ELR (cell line): ENCODE measurements around the gene AK3.

Experiments
- DNase-seq: peaks from one replicate; pipeline ENCODE4 v3.0.0-alpha.2; 2015; ENCODE audit warnings: low read depth

The AK3 gene

DNA sequence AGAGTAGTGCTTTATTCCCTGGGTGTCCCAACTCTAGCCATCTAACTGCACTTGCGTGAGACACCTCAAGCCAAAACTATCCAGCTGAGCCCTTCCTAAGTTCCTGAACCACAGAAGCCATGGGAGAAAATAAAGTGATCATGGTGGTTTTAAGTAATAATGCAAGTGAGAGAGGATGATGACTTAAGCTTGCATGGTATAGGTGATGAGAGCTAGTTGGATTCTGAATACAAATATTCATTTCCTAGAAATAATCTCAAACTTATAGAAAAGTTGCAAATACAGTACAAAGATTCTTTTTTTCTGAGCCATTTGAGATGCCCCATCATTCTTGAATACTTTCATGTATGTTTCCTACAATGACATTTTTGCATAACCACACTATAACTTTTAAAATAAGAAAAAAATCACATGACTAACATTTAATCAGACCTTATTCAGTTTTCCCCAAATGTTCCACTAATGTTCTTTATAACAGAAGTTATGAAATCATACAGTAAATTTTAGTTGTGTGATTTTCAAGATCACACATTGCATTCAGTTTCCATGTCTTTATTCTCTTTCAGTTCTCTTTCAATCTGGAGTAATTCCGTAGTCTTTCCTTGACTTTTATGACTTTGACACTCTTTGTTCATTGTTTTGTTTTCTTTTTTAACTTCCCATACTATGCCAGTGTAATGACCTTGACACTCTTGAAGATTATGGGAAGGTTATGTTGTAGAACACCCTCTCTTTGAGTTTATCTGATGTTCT lies 5.5 kb upstream of the AK3 start:
- DNase-seq, result no peak

DNA sequence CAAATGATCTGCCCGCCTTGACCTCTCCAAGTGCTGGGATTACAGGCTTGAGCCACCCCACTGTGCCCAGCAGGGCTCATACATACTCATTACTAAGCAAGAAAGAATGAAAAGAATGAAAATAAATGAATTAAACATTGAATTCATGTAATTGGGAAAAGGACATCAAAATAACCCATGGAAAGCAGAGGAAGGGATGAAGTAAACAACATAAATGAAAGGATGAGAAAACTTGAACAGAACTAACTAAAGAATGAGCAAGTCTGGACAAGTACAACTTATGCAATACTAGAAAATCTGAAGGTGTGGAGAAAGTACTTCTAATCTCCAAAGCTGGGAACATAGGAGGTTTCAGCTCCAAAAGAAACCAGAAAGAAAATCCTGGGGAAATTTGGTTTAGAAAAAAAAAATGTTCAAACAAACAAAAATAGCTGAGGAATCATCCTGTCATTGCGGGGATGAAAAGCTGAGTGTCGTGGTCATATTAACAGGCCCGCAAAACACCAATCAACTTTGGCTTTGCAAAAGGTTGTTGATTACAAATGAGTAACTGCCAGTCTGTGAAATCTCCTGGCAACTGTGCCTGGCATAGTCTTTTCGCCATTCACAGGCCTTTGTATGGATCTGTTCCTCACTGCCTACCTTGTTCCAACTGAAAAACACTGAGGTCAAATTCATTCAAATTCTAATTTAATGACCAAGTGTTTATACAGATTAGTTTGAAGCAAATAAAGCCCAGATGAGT lies 2.3 kb upstream of the AK3 start:
- DNase-seq, result no peak

DNA sequence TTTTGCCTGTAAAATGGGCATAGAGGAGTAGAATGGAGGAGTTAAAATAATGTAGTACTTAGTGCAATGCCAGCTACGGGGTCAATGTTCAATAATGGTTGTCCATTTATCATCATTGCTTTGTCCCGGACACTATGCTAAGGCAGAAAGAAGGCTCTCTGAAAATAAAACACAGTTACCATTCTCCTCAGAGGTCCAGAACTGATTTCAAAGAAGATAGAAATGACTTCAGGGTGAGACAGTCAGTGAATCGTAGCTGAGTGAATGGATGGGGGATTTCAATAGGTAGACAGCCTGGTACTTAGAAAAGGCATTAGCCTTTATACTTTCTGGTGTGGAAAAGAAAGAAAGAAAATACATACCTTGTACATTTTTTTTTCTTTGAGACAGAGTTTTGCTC lies 1.2 kb upstream of the AK3 start:
- peak; percentile 47 for DNase-seq

DNA sequence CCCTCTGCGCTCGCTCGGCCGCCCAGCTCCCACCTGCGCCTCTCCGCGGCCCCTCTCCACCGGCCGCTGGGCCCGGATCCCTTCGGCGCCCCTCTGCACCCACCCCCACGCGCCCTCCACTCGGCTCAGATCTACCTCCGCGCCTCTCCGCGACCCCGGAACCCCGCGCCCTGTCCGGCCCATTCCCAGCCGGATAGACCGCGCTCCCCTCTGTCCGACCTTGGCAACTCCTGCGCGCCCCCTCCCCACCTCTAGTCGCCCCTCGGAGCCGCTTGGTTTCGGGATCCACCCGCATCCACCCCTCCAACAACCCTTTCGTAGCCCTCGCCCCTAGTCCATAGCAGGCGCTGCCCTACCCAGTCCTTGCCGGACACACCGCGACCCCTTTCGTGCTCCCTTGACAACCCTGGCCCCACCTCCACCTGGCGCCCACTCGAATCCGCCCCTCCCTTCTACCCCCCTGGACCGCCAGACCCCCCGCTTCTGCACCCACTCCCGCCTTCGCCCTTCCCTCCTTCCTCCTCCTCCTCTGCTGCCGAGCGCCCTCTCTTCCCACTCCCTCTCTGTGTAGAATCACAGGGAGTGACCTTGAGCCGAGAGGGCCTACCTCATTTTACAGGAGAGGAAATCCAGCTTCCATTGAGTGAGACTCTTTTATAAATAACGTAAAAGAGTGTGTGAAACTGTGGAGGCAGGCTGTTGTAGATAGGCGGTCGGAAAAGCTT lies 525 bp upstream of the AK3 start:
- peak; percentile 34 for DNase-seq

DNA sequence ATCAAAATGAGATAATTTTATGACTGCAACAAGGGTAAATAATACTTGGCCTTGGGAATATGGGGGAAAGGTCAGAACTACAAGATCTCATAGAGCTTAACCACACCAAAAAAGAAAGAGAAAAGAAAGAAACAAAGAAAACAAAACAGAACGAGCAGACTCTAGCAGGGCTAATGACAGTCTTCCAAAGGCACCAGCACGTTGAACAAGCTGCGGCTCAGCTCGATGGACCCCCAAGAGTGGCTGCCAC lies 689 bp downstream of the AK3 start:
- DNase-seq, result no peak

DNA sequence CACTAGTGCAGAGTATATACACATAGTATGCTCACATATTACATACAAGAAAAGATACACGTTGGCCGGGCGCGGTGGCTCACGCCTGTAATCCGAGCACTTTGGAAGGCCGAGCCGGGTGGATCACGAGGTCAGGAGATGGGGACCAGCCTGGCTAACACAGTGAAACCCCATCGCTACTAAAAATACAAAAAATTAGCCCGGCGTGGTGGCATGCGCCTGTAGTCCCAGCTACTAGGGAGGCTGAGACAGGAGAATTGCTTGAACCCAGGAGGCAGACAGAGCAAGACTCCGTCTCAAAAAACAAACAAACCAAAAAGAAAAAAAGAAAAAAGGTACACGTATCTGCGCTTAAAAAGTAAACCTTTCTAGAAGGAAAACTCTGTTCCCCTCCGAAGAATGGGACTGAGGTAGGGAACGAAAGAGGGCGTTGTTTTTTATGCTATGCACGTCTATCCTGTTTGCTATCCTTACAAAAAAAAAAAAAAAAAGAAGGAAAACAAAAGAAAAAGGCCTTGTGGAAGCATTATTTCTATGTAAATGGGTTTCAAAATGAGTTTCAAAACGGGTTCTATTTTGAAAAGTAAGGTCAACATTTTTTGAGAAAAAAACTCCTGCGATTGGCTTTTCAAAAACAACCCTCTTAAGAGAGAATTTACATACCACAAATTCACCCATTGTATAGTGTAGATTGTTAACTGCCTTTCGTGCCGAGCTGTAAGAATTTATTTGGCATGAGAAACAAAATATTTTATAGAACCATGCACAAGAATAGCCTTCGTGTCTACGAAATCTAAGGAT lies 1.2 kb downstream of the AK3 start:
- DNase-seq, result no peak

DNA sequence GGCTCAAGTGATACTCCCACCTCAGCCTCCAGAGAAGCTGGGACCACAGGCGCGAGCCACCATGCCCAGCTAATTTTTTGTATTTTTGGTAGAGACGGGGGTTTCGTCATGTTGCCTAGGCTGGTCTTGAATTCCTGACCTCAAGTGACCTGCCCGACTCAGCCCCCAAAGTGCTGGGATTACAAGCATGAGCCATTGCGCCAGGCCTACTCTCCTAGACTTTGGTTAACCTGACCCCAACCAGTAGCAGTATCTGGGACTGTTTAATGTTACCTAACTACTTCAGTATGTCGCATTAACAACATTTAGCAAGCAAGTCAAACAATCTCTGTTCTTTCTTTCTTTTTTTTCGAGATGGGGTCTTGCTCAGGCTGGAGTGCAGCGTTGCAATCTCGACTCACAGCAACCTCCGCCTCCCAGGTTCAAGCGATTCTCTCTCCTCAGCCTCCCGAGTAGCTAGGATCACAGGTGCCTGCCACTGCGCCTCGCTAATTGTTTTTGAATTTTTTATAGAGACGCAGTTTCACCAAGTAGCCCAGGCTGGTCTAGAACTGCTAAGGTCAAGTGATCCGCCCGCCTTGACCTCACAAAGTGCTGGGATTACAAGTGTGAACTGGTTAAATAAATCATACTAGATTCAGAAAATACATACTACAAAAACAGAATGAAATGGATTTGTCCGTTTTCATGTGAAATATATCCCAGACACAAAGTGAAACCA lies 2.0 kb downstream of the AK3 start:
- DNase-seq, result no peak

DNA sequence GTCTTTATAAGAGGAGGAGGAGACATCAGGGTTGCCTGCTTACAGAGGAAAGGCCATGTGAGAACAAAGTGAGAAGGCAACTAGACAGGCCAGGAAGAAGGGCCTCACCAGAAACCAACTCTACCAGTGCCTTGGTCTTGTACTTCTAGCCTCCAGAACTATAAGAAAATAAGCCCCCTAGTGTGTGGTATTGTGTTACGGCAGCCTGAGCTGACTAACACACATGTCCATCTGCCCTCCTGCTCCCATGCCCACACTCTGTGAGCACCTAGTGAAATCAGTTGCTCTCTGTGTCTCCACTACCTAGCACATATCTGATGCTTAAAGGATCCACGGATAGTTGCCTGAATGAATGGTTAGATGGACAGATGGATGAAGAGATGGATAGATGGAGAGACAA lies 6.9 kb downstream of the AK3 start:
- peak; percentile 13 for DNase-seq

DNA sequence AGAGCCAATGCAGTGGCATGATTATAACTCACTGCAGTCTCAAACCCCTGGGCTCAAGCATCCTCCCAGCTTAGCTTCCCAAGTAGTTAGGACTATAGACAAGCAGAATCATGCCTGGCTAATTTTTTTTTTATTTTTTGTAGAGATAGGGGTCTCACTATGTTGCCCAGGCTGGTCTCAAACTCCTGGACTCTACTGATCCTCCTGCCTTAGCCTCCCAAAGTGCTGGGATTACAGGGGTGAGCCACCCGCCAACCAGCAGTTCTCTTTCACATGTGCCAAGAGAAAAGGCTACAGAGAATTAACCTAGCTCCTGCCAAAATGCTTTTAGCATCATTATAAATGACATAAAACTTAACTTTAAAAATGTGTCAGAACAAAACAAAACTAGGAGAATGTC lies 8.1 kb downstream of the AK3 start:
- DNase-seq, result no peak

DNA sequence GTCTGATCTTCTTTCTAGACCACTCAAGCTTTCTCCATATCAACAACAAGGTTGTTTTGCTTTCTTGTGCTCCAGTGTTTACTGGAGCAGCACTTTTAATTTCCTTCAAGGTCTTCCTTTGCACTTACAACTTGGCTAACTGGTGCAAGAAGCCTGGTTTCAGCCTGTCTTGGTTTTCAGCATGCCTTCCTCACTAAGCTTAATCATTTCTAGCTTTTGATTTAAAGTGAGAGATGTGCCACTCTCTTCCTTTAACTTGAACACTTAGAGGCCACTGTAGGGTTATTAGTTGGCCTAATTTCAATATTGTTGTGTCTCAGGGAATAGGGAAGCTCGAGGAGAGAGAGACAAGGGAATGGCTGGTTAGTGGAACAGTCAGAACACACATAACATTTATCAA lies 13.4 kb downstream of the AK3 start:
- no peak for DNase-seq

DNA sequence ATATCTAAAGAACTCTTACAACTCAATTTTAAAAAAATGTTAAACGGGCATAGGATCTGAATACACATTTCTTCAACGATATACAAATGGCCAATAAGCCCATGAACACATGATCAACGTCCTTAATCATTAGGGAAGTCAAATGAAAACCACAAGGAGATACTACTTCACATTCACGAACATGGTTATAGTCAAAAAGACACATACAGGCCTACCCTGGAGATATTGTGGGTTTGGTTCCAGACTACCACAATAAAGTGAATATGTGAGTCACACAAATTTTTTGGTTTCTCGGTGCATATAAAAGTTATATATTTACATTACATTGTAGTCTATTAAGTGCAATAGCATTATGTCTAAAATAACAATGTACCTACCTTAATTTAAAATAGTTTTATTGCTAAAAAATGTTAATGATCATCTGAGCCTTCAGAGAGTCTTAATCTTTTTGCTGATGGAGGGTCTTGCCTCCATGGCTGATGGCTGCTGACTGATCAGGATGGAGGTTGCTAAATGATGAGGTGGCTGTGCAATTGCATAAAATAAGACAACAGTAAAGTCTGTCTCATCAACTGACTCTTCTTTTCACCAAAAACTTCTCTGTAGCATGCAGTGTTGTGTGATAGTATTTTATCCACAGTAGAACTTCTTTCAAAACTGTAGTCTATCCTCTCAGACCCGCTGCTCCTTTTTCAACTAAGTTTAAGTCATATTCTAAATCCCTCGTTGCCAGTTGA lies 15.1 kb downstream of the AK3 start:
- DNase-seq, result no peak

DNA sequence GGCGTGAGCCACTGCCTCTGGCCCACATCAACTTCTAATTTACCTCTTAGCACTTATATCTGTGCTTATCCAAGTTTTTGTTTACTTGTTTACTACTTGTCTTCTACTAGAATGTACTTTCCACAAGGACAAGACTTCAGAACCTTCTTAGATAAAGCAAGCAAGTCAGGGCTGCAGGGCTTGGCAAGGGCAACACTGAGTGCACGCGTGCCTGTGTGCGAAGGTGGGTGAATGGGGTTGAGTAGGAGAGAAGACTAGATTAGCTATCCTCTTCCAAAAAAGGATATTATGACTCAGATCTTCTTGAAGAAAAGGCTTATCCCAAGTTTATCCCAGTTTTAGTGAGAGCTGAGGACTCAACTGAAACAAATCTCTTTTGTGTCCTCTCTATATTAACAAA lies 19.3 kb downstream of the AK3 start:
- no peak for DNase-seq

DNA sequence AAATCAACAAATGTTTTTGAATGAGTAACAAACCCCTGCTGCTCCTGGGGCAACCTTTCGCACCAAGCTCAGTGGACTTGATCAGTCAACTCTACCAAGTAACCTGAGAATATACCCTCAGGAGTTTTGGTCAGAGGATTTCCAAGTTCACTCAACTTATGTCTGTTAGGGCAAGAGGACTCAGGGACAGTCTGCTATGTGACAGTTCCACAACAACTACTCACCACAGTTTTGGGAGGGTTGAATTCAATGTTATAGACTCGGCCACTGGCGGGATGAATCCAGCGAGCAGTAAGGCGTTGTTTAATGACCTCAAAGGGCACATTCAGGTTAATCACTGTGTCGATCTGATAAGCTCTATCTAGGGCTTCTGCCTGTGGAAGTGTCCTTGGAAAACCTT lies 22.1 kb downstream of the AK3 start:
- no peak for DNase-seq

DNA sequence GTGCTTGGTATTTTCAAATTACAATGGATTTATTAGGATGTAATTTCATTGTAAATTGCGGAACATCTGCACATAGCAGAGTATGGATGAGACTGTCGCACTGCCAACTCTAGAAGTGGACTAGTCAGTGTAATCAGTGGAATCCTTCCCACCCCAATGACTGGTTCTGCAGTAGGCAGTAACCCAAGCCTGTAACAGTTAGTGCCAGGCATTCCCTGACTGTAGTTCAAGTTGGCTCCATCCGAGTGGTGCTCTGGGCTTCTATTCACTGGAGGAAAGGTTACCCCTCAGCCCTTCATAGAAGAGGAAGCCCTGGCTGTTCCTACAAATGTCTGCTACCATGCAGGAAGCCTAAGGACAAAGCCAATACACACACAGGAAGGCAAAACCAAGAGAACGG lies 23.2 kb downstream of the AK3 start:
- DNase-seq, result no peak

DNA sequence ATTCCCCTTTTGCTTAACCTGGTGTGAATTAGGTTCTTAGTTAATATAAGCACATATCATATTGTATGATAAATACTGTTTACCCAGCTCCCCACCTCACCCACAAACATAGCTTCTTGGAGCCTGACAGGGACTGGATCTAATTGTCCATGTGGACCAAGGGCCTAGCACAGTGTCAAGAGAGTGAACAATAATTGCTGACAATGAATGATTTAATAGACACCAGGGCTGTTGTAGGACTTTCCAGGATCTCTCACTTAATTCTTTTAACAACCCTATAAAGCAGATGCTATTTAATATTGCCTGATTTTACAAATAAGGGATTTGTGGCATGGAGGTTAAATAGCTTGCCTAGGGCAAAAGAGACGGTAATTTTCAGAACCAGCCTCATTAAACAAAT lies 24.8 kb downstream of the AK3 start:
- DNase-seq, result no peak

DNA sequence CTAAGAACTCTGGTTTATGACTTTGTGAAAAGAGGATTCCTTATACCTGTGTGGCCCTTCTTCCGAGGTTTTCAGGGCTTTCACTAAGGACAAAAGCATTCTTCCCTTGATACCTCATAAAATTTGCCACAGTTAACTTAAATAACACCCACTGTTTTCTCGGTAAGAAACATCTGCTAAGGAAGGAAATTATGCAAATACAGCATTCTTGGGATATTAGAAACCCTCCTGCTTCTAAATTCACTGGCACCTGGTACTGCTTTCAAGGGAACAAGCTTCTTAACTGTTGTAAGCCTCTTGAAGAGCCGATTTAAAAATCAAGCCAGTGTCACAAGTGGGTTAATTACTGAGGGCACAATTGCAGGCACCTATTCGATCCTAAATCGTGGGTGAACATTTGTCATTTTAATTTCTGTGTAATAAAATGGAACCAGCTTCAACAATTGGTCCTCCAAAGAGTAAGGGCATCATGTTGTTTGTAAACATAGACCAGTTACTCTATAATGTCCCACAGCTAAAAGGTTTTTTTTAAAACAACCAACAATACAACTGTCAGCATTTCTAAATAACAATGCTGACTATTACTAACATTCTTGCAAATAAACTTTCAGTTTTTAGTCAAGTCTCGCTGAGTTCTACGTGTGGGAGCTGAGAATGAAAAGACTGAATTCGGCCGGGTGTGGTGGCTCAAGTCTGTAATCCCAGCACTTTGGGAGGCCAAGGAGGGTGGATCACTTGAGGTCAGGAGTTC lies 26.6 kb downstream of the AK3 start:
- DNase-seq, result no peak

DNA sequence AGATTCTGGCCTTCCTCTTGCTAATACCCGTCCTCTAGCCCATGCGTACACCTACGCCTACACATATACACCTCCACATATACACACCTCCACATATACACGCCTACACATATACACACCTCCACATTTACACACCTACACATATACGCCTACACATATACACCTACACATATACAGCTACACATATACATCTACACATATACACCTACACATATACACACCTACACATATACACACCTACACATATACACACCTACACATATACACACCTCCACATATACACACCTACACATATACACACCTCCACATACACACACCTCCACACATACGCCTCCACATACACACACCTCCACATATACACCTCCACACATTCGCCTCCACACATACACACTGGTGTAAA lies 27.2 kb downstream of the AK3 start:
- DNase-seq, result no peak

DNA sequence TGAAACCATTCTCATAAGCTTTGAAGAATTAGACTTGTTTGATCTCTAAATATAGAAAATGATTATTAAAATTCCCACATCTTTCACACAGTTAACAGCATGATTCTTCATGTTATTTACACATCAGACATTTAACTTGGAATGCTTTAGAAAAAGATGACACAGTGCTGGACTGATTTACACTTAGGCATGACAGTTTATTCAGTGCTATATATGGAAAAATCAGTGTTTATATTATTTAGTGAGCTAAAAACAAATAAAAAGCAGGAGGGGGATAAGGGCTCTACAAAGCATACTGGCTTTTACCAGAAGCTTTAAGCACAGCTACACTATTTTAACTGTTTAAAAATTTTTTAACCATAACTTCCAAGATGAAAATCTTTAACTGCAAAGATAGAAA lies 31.6 kb downstream of the AK3 start:
- no peak for DNase-seq

DNA sequence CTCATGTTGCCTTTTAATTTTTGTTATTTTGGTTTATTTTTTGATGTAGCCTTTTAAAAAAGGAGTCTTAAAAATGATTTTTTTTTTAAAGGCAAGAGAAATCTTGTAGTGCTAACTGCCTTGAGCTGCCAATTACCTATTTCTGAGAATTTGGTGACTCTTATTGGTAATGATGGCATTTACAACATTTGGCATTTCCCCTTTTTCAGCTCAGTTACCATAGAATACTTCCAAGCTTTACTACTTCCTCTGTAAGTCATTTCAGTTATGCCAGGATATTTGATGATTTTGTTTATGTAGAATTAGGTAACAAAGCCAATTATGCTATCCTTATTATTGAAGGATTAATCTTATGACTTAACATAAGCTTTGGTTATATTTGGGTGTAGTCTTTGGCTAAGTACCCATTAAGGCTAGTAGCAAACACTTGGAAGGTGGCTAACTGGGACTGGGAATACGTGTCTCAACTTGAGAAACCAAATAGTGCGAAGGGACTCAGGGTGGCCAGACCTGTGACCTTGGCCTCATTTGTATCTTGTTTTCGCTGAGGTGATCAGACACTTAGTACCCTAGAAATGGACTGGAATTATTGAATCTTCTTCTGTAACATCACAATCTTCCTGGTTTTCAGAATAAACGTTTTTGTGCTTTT lies 33.9 kb downstream of the AK3 start:
- DNase-seq, result no peak

DNA sequence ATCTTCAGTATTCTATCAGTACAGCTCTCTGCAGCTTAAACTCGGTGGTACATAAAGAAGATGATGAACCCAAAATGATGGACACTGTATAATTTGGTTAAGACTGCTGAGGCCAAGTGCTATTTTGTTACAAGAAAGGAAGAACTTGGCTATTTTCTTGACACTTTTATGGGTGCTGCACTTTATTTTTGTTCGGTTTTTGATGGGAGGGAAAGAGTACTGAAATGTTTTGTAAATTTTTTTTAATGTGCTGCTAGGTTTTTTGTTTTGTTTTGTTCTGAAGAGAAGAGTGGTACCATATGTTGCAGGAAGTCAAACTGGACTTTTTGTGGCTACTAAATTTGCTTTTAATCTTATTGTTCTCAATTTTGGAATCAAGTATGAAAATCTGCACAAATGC lies 35.0 kb downstream of the AK3 start:
- no peak for DNase-seq
